Measurements from ENCODE around the gene LPCAT4. TPM values are rescaled to one million over a fixed set of nuclear protein-coding genes. Genes with fewer than 3 reads are reported as not detected.

LPCAT4 gene
- total RNA-seq, 8 experiments from 2014 or later = 9.9 to 39.6 (median 21.8) TPM

Other genes starting within 250 kb of the LPCAT4 start
- 10 to 100 TPM; 19.3 to 52.0 (median 41.7) TPM for gene KATNBL1, start 157.1 kb downstream of the LPCAT4 start, total RNA-seq
- 100 to 1,000 TPM in 4 of 8 experiments, 10 to 100 TPM in 4; 56.2 to 157 (median 106) TPM for gene EMC4, start 142.2 kb downstream of the LPCAT4 start, total RNA-seq
- 10 to 100 TPM in 6 of 8 experiments, 1 to 10 TPM in 2; 9.6 to 21.8 (median 13.7) TPM for gene SLC12A6, start 29.4 kb downstream of the LPCAT4 start, total RNA-seq
- 100 to 1,000 TPM; 137 to 420 (median 205) TPM for gene NOP10, start 24.1 kb downstream of the LPCAT4 start, total RNA-seq
- under 1 TPM; 0.07 to 0.52 (median 0.13) TPM for gene NUTM1, start 23.9 kb downstream of the LPCAT4 start, total RNA-seq
- gene GOLGA8A, start 70.6 kb upstream of the LPCAT4 start, total RNA-seq = 100 to 1,000 TPM in 2 of 8 experiments, 10 to 100 TPM in 6; 33.7 to 129 (median 61.4) TPM
- gene GOLGA8B, start 216.5 kb upstream of the LPCAT4 start, total RNA-seq = 10 to 100 TPM; 25.2 to 84.8 (median 48.2) TPM